Prostate gland (tissue), 2 donors: ENCODE measurements around the gene PKNOX2. TPM values are rescaled to one million over a fixed set of nuclear protein-coding genes. Genes with fewer than 3 reads are reported as not detected.

Experiments used
- DNase-seq: peaks from one replicate; pipeline ENCODE4 v3.0.0-alpha.2; 2019; ENCODE audit warnings: low spot score
- H3K27ac ChIP-seq, 2 donors: fragments of 200-600 bp; sonication (generic); 2 replicates each; pipeline ENCODE4 v1.5.1; 2017 to 2019
- H3K27me3 ChIP-seq: fragments of 200-600 bp; sonication (generic); replicated peaks from 2 replicates; pipeline ENCODE4 v1.5.1; 2019; ENCODE audit not compliant: insufficient read depth
- H3K36me3 ChIP-seq, 2 donors: fragments of 200-600 bp; sonication (generic); 1 replicate in 1 of 2; 2 replicates in 1 of 2; pipeline versions ENCODE4 v1.5.1 to v1.8.1; 2017 to 2019
- H3K4me1 ChIP-seq: fragments of 200-600 bp; sonication (generic); replicated peaks from 2 replicates; pipeline ENCODE4 v1.5.1; 2019
- H3K4me3 ChIP-seq, 2 donors: fragments of 200-600 bp; sonication (generic); 2 replicates each; pipeline ENCODE4 v1.5.1; 2017 to 2019
- H3K9me3 ChIP-seq: fragments of 200-600 bp; sonication (generic); 2 replicates; pipeline ENCODE4 v1.5.1; 2017
- POLR2A ChIP-seq: fragments of 450-650 bp; IDR thresholded peaks from one replicate; pipeline ENCODE4 v1.6.1; 2016; ENCODE audit warnings: antibody characterized with exemption, mild to moderate bottlenecking
- POLR2AphosphoS5 ChIP-seq: sonication (generic); formaldehyde crosslinking; IDR thresholded peaks from one replicate; pipeline ENCODE4 v1.6.1; 2017; ENCODE audit warnings: antibody characterized with exemption
- WGBS: methylation state at CpG from one replicate; pipeline ENCODE4 v1.1.5; 2018; 5-methylcytosine and 5-hydroxymethylcytosine counted together
- intact Hi-C: fragments of 100-400 bp; cut with DNase I; formaldehyde crosslinking; loops from one replicate; pipeline ENCODE4 v1.14.2; 2022
- total RNA-seq, 2 donors: library from RNA; depleted of rRNA; stranded (reverse); fragments of >200 nt; gene quantifications; one replicate each; pipeline ENCODE4 v1.1.0, GENCODE V29; 2016
- TF ChIP-seq, protein P1 (sequence below), 4 experiments: fragments of 200-600 bp in 2 of 4; fragments of 450-650 bp in 2 of 4; sonication (generic) in 2 of 4; IDR thresholded peaks; 1 replicate in 3 of 4; 2 replicates in 1 of 4; pipeline ENCODE4 v1.5.1; 2016 to 2019; ENCODE audit warnings: antibody characterized with exemption in 4 of 4, mild to moderate bottlenecking in 2 of 4, moderate library complexity in 2 of 4

PKNOX2 gene
- total RNA-seq, 2 donors from 2014 or later, result 12.3 to 14.7 TPM

GRCh38 chr11:125306476-125306875 lies 141.9 kb downstream of the PKNOX2 start:
- Histone ChIP-seq H3K27me3 (no peaks in the 10 kb centered on the region), H3K4me3 (no peak overlapping the region), H3K27ac (no peak overlapping the region), H3K36me3 (no peaks in the 10 kb centered on the region), H3K4me1 (no peaks in the 10 kb centered on the region), H3K9me3 (no peaks in the 10 kb centered on the region)
- TF ChIP-seq, protein P1, sequence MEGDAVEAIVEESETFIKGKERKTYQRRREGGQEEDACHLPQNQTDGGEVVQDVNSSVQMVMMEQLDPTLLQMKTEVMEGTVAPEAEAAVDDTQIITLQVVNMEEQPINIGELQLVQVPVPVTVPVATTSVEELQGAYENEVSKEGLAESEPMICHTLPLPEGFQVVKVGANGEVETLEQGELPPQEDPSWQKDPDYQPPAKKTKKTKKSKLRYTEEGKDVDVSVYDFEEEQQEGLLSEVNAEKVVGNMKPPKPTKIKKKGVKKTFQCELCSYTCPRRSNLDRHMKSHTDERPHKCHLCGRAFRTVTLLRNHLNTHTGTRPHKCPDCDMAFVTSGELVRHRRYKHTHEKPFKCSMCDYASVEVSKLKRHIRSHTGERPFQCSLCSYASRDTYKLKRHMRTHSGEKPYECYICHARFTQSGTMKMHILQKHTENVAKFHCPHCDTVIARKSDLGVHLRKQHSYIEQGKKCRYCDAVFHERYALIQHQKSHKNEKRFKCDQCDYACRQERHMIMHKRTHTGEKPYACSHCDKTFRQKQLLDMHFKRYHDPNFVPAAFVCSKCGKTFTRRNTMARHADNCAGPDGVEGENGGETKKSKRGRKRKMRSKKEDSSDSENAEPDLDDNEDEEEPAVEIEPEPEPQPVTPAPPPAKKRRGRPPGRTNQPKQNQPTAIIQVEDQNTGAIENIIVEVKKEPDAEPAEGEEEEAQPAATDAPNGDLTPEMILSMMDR (IDR thresholded peaks at IDR 0.05), result no peak
- no peak for TF ChIP-seq POLR2A
- TF ChIP-seq POLR2AphosphoS5, result no peak
- intact Hi-C loops, result no loop called here
- 85% methylated on average over 7 of the region's 7 CpGs for WGBS
- DNase-seq, result no peak

GRCh38 chr11:125308246-125308645 lies 143.7 kb downstream of the PKNOX2 start:
- intact Hi-C loops, result no loop called here
- H3K27me3 ChIP-seq, result no peaks in the 10 kb centered on the region
- no peak overlapping the region for H3K27ac ChIP-seq
- DNase-seq, result no peak
- H3K4me3 ChIP-seq, result no peak overlapping the region
- no peaks in the 10 kb centered on the region for H3K4me1 ChIP-seq
- no peak for TF ChIP-seq POLR2A
- no peak for TF ChIP-seq POLR2AphosphoS5
- TF ChIP-seq, protein P1 (IDR thresholded peaks at IDR 0.05), result no peak
- 67% methylated on average over 5 of the region's 5 CpGs for WGBS
- H3K36me3 ChIP-seq, result no peaks in the 10 kb centered on the region
- H3K9me3 ChIP-seq, result no peaks in the 10 kb centered on the region

DNA sequence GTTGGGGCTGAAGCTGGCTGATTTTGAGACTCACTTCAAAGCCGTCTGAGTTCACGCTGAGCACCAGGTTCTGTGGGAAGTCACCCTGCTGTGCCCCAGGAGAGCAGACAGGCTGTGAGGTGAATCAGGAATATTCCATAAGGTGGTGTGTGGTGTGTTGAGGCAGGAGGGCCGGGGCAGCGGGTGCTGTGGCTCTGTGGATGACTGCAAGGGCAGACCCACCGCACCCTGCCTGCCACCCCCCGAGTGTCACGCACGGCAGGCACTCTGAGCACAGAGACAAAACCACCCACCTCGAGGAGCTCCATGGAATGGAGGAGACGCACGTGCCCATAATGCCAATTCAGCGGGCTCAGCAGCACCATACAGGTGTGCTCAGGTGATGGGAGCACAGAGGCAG lies 147.8 kb downstream of the PKNOX2 start:
- Histone ChIP-seq H3K36me3 (no peaks in the 10 kb centered on the region), H3K9me3 (no peaks in the 10 kb centered on the region), H3K4me1 (no peaks in the 10 kb centered on the region), H3K27ac (no peak overlapping the region), H3K27me3 (no peaks in the 10 kb centered on the region), H3K4me3 (no peak overlapping the region)
- intact Hi-C loops, result no loop called here
- TF ChIP-seq POLR2A (no peak), POLR2AphosphoS5 (no peak)
- TF ChIP-seq, protein P1 (IDR thresholded peaks at IDR 0.05), result no peak
- DNase-seq, result no peak
- 92% methylated on average over 8 of the region's 12 CpGs for WGBS

- TF ChIP-seq, protein P1 (IDR thresholded peaks at IDR 0.05), result no peak
- TF ChIP-seq POLR2A (no peak), POLR2AphosphoS5 (no peak)
- no peaks in the 10 kb centered on the region for H3K4me1 ChIP-seq
- intact Hi-C loops, result no loop called here
- no peaks in the 10 kb centered on the region for H3K9me3 ChIP-seq
- H3K36me3 ChIP-seq, result no peaks in the 10 kb centered on the region
- no peaks in the 10 kb centered on the region for H3K27me3 ChIP-seq
- DNase-seq, result no peak
- H3K4me3 ChIP-seq, result no peak overlapping the region
- H3K27ac ChIP-seq, result no peak overlapping the region
- WGBS, result 89% methylated on average over 9 of the region's 9 CpGs
Observed at GRCh38 chr11:125312812-125313211, 148.3 kb downstream of the PKNOX2 start.

- H3K27ac ChIP-seq, result no peak overlapping the region
- H3K9me3 ChIP-seq, result no peaks in the 10 kb centered on the region
- no peak for DNase-seq
- no peaks in the 10 kb centered on the region for H3K36me3 ChIP-seq
- intact Hi-C loops, result no loop called here
- TF ChIP-seq, protein P1 (IDR thresholded peaks at IDR 0.05), result no peak
- TF ChIP-seq POLR2AphosphoS5 (no peak), POLR2A (no peak)
- H3K27me3 ChIP-seq, result no peaks in the 10 kb centered on the region
- H3K4me1 ChIP-seq, result no peaks in the 10 kb centered on the region
- 60% methylated on average over 9 of the region's 9 CpGs for WGBS
- H3K4me3 ChIP-seq, result no peak overlapping the region
Observed at GRCh38 chr11:125313271-125314219, 149.0 kb downstream of the PKNOX2 start.
